ENCODE results near the gene TENT5C.

TENT5C gene

GRCh38 chr1:117611121-117611601 is 5.3 kb downstream of the TENT5C start:
- no peak for TF ChIP-seq CTCF (IDR thresholded peaks at IDR 0.05; ENCODE audit: low read depth, low read length)
- Histone ChIP-seq H3K27me3 (peaks cover 38% of the 10 kb centered on the region), H3K4me1 (no peaks in the 10 kb centered on the region), H3K9me3 (no peaks in the 10 kb centered on the region), H3K36me3 (no peaks in the 10 kb centered on the region), H3K4me3 (ENCODE audit: low read depth, low read length) (no peak overlapping the region)
- DNase-seq, result no peak

- DNase-seq, result no peak
- no peak overlapping the region for H3K4me3 ChIP-seq (ENCODE audit: low read depth, low read length)
- no peaks in the 10 kb centered on the region for H3K9me3 ChIP-seq
- TF ChIP-seq CTCF (IDR thresholded peaks at IDR 0.05; ENCODE audit: low read depth, low read length), result no peak
- H3K36me3 ChIP-seq, result no peaks in the 10 kb centered on the region
- H3K27me3 ChIP-seq, result peaks cover 35% of the 10 kb centered on the region
- H3K4me1 ChIP-seq, result no peaks in the 10 kb centered on the region
These were observed 6.1 kb downstream of the TENT5C start for GRCh38 chr1:117611894-117612483.

- TF ChIP-seq CTCF (IDR thresholded peaks at IDR 0.05; ENCODE audit: low read depth, low read length), result no peak
- H3K9me3 ChIP-seq, result no peaks in the 10 kb centered on the region
- peaks cover 28% of the 10 kb centered on the region for H3K27me3 ChIP-seq
- no peaks in the 10 kb centered on the region for H3K4me1 ChIP-seq
- H3K4me3 ChIP-seq (ENCODE audit: low read depth, low read length), result no peak overlapping the region
- H3K36me3 ChIP-seq, result no peaks in the 10 kb centered on the region
- no peak for DNase-seq
These were observed 6.8 kb downstream of the TENT5C start for GRCh38 chr1:117612517-117613248.

GRCh38 chr1:117613249-117613968 is 7.6 kb downstream of the TENT5C start:
- TF ChIP-seq CTCF (IDR thresholded peaks at IDR 0.05; ENCODE audit: low read depth, low read length), result no peak
- Histone ChIP-seq H3K36me3 (no peaks in the 10 kb centered on the region), H3K27me3 (peaks cover 21% of the 10 kb centered on the region), H3K4me1 (no peaks in the 10 kb centered on the region), H3K9me3 (no peaks in the 10 kb centered on the region), H3K4me3 (ENCODE audit: low read depth, low read length) (no peak overlapping the region)
- DNase-seq, result no peak

- H3K4me1 ChIP-seq, result no peaks in the 10 kb centered on the region
- TF ChIP-seq CTCF (IDR thresholded peaks at IDR 0.05; ENCODE audit: low read depth, low read length), result no peak
- no peaks in the 10 kb centered on the region for H3K36me3 ChIP-seq
- H3K27me3 ChIP-seq, result peaks cover 21% of the 10 kb centered on the region
- DNase-seq, result no peak
- H3K4me3 ChIP-seq (ENCODE audit: low read depth, low read length), result no peak overlapping the region
- no peaks in the 10 kb centered on the region for H3K9me3 ChIP-seq
These were observed 8.3 kb downstream of the TENT5C start for GRCh38 chr1:117613969-117614729.

Measured in BE2C (cell line).